IPS-NIHi11 (cell line): ENCODE measurements around the gene EAF2.
"Not testable (repeated sequence)": the region's sequence is repeated elsewhere in the genome, so short reads cannot be mapped to it uniquely, and the experiment has no call there.

Experiments used
- DNase-seq: peaks from one replicate; pipeline ENCODE4 v3.0.0; 2012; ENCODE audit warnings: mixed read lengths, low spot score

The EAF2 gene

GRCh38 chr3:121863247-121863646 is 28.2 kb downstream of the EAF2 start:
- not testable (repeated sequence) for DNase-seq

DNA sequence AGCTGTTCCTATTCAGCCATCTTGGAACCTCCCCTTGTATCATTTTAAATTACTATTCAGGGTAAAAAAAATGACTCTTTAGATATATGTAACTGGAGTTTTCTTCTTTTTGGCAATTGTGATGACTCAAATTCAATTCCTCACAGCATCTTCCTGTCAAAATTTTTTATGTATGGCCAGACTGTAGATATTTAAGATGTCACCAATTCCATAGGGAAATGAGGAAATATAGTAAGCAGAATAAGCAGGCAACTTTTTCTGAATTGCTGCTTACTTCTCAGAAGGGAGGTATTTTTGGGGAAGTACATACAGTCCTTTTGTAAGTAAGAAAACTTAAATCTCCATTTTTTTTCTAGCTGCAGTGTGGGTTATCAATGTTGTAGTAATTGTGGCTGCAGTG is 28.8 kb downstream of the EAF2 start:
- no peak for DNase-seq

DNA sequence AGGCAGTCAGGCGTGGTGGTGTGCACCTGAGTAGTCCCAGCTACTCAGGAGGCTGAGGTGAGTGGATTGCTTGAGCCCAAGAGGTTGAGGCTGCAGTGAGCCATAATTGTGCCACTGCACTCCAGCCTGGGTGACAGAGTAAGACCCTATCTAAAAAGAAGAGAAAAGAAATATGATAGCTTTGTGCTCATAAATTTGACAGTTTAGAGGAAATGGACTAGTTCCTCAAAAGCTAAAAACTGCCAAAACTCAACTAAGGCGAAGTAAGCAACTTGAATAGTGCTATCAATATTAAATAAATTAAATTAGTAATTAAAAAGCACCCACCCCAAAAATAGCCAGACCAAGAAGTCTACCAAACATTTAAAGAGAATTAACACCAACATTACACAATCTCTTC is 34.7 kb downstream of the EAF2 start:
- DNase-seq, result no peak

- no peak for DNase-seq
Measured at GRCh38 chr3:121870717-121871116, 35.7 kb downstream of the EAF2 start.

- DNase-seq, result no peak
Measured at GRCh38 chr3:121871430-121871829, 36.4 kb downstream of the EAF2 start.

DNA sequence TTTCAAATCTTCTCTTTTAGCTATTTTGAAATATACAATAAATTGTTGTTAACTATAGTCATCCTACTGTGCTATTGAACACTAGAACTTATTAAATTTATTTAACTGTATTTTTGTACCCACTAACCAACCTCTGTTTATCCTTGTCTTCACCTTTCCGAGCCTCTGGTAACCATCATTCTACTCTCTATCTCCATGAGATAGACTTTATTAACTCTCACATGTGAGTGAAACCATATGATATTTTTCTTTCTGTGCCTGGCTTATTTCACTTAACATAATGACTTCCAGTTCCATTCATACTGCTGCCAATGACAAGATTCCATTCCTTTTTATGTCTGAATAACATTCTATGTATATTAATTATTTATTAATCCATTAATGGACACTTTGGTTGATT is 43.4 kb downstream of the EAF2 start:
- DNase-seq, result no peak

GRCh38 chr3:121883507-121883906 is 48.5 kb downstream of the EAF2 start:
- peak; percentile 42 for DNase-seq

DNA sequence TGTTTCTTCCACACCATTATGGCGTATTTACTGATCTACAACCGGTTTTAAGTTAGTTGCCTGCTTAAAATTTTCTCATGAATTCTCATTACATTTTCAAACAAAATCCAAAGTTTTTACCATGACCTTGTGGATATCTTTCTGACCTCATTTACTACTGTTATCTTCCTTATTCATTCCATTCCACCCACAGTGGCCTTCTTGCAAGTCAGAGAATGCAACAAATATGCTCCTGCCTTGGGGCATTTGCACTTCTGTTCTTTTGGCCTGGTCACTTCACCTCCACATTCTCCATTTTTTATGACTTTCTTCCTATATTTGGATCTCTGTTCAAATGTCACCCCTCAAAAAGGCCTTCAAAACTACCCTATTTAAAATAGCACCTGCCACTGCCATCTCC is 50.4 kb downstream of the EAF2 start:
- no peak for DNase-seq

- DNase-seq, result peak; percentile 25
Measured at GRCh38 chr3:121894301-121894990, 59.4 kb downstream of the EAF2 start, which contains the start of gene SLC15A2. TSS of gene SLC15A2 (plus strand) at chr3:121894401. CDS start at chr3:121894477, 76 bp downstream.

DNA sequence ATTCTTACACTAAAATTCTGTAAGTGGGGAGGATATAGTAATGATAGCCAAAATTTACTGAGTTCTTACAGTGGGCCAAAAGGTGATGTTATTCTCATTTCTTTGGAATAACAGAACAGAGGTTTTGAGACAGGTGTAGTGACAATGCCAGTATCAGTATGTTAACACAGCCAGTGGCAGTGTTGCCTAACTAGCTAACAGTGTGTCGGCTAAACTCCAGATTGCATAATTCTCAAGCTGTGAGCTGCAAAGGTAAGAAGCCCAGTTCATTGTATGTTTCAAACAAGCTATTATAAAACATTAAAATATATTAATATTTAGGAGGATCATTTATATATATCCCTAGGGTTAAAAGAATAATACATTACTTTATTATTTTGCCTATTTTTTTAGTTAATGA is 60.1 kb downstream of the EAF2 start:
- DNase-seq, result no peak

DNA sequence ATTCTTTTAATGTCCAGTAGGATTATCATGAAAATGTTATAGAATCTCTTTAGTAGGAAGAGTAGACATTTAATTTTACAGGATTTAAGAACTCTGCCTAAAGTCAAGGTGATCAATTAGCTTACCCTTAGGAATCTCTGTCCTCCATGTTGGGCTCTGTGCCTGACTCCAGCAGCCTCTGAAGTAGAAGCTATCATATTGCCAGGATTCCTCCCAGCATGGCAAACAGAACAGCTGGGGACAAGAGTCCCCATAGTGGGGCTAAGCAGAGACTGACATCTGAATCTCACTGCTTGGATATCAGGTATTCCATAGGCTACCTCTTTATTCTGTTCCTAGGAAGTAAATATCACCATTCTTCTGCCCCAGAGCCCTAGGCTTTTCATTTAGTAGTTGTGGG is 60.7 kb downstream of the EAF2 start:
- no peak for DNase-seq

DNA sequence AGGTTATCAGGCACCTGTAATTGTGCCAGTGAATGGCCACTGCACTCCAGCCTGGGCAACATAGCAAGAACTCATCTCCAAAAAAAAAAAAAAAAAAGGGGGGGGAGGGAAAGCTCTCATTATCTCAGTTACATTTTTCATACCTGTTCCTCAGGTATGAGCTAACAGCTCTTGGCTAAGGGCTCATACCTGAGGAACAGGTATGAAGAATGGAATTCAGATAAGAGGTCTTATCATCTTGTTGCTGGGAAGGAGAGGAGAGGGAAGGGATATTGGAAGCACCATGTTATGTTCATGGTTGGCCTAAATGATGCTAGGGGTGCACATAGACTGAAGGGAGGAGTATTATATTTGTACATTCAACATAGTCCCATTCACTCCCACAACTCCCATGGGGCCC is 61.8 kb downstream of the EAF2 start:
- DNase-seq, result no peak

DNA sequence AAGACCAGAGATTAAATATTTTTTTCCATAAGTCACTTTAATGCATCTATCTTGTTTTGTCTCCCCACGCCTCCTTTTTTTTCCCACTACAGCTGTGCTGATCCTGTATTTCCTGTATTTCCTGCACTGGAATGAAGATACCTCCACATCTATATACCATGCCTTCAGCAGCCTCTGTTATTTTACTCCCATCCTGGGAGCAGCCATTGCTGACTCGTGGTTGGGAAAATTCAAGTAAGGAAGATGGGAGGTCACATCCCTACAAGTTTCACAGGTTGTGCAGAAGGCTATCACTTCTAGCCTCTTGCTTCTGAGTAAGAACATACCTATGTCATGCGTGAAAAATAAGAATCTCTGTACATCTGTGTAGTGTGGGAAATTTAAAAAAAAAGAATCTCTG is 62.3 kb downstream of the EAF2 start:
- no peak for DNase-seq

GRCh38 chr3:121913305-121913990 is 78.4 kb downstream of the EAF2 start:
- DNase-seq, result no peak

DNA sequence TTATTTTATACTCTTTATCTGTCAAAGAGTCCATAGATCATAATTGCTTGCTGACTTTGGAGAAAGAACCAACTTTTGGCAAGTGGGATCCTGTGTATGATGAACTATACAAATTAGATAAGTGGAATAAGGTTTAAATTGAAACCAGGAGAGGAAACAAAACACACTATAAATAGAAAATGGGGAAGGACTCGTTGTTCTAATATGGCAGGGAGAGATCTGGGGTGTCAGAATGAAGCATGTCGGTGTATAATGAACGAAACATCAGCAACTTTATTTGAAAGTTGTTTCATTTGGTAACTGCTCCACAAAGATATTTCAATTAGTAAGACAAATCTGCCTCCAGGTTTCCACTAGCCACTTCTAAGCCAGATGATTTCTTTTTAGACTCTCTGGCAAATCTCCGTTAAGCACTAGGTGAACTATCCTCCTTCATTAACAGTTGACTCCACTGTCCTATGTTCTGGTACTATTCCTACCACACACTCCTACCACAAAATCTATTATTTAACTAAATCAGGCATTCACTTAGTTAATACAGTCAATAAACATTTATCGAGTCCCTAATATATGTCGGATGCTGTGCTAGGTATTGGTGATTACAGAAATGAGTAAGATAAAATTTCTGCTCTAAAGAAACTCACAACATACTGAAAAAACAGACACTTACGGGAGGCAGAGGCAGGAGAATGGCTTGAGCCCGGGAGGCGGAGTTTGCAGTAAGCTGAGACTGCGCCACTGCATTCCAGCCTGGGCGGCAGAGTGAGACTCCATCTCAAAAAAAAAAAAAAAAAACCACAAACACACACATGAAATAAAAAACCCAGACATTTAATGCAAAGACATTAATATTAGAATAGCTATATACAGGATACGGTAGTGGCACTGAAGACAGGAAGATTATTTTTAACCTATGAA is 79.3 kb downstream of the EAF2 start:
- no peak for DNase-seq

DNA sequence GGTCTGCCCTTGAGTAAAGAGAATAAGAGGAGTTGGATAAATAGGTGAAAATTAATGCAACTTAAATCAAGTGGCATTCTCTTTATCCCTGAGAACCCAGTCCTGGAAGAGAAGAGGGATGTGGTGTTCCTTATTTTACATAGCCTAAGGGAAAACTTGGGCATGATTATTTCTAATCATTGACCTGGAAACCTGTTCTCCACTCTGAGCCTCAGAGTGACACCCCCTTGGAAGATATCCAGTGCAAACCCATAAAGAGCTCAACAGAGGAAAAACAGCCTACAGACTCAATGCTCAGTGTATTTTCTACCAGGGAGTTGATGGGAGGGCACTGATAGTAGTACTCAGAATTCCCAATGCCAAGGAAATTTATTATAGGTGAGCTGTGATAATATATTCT is 81.2 kb downstream of the EAF2 start:
- DNase-seq, result peak; percentile 14

GRCh38 chr3:121918779-121919483 is 83.9 kb downstream of the EAF2 start:
- no peak for DNase-seq

- no peak for DNase-seq
Measured at GRCh38 chr3:121924734-121925133, 89.7 kb downstream of the EAF2 start.

DNA sequence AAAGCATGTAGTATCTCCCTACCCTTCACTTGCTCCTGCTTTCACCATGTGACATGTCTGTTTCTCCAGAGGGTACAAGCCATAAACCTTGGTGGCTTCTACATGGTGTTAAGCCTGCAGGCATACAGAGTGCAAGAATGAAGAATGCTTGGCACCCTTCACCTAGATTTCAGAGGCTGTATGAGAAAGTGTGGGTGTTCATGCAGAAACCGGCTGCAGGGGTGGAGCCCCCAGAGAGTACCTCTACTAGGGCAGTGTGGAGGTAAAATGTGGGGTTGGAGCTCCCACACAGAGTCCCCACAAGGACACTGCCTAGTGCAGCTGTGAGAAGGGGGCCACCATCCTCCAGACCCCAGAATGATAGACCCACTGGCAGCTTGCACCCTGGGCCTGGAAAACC is 91.4 kb downstream of the EAF2 start:
- no peak for DNase-seq
